GM19351 (cell line): ENCODE results near the gene DERL3.

Experiments
- ATAC-seq: cut with Tn5 transposase; IDR thresholded peaks from one replicate; pipeline ENCODE4 v1.9.1; 2021; ENCODE audit warnings: mild to moderate bottlenecking, moderate library complexity; ENCODE audit not compliant: unreplicated experiment

The DERL3 gene

GRCh38 chr22:23832226-23833016 lies 6.4 kb downstream of the DERL3 start:
- ATAC-seq, result no peak

- no peak for ATAC-seq
These were observed 7.0 kb downstream of the DERL3 start for GRCh38 chr22:23831781-23832180.

GRCh38 chr22:23831261-23831660 lies 7.5 kb downstream of the DERL3 start:
- ATAC-seq, result no peak

GRCh38 chr22:23829845-23830372 lies 8.9 kb downstream of the DERL3 start:
- ATAC-seq, result no peak

- no peak for ATAC-seq
These were observed 9.8 kb downstream of the DERL3 start for GRCh38 chr22:23828800-23829680.

GRCh38 chr22:23827351-23827995 lies 11.3 kb downstream of the DERL3 start:
- ATAC-seq, result no peak

GRCh38 chr22:23826510-23827350 lies 12.1 kb downstream of the DERL3 start:
- ATAC-seq, result no peak

GRCh38 chr22:23825246-23825905 lies 13.4 kb downstream of the DERL3 start:
- ATAC-seq, result no peak

GRCh38 chr22:23824476-23825245 lies 14.1 kb downstream of the DERL3 start:
- ATAC-seq, result no peak

GRCh38 chr22:23823331-23823791 lies 15.4 kb downstream of the DERL3 start:
- no peak for ATAC-seq

- no peak for ATAC-seq
These were observed 16.6 kb downstream of the DERL3 start for GRCh38 chr22:23822101-23822671.

- ATAC-seq, result no peak
These were observed 18.0 kb downstream of the DERL3 start for GRCh38 chr22:23820748-23821211.

- ATAC-seq, result no peak
These were observed 20.3 kb downstream of the DERL3 start for GRCh38 chr22:23818541-23818940.

- ATAC-seq, result no peak
These were observed 21.7 kb downstream of the DERL3 start for GRCh38 chr22:23817146-23817545.

- ATAC-seq, result no peak
These were observed 22.4 kb downstream of the DERL3 start for GRCh38 chr22:23816156-23816976.

GRCh38 chr22:23815541-23816155 lies 23.2 kb downstream of the DERL3 start:
- ATAC-seq, result no peak

- ATAC-seq, result no peak
These were observed 26.4 kb downstream of the DERL3 start for GRCh38 chr22:23812378-23812777.
